Measurements from ENCODE around the gene EIF2S1. TPM values are rescaled to one million over a fixed set of nuclear protein-coding genes. Genes with fewer than 3 reads are reported as not detected.

Gene EIF2S1
- total and polyA plus RNA-seq, 10 donors: 13.9 to 68.6 (median 52.0) TPM

DNA sequence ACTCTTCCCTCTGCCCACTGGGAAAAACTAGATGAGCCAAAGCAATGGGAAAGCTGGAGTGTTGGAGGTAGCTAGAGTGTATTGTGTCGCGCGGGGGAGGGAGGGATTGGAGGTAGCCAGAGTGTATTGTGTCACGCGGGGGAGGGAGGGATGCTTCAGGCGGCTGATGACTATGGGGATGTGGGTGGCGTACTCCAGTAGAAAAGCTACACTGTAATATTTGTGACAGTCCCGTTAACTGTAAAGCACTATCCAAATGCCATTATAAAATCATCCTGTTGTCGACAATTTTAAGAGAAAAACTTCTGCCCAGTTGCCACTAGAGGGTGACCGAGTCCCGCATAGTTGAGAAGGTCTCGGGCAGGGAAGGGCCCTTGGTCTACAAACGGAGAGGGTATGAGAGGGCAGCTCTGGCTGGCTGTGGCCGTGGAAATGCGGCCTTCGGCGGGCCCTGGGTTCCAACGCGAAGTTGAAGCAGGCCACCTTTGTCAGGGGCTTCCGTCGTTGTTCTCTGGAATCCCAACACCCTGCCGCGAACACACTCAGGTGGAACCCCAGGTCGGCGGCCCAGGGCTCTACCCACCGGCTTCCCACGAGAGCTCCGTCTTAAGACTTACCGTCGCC, 67.0 kb downstream of the EIF2S1 start:
- H3K27ac ChIP-seq: no peak overlapping the region
- intact Hi-C loops (cut with DNase I; ENCODE audit: low total_unique reads): loop anchor here (1.0 to 5.0 kb wide), 2 partner anchors 142 to 240 kb away; no protein-coding TSS in a partner anchor
- no peaks in the 10 kb centered on the region for H3K9me3 ChIP-seq
- TF ChIP-seq POLR2AphosphoS5 (IDR thresholded peaks at IDR 0.05) (no peak), POLR2A (IDR thresholded peaks at IDR 0.05) (no peak)
- TF ChIP-seq, protein P1, sequence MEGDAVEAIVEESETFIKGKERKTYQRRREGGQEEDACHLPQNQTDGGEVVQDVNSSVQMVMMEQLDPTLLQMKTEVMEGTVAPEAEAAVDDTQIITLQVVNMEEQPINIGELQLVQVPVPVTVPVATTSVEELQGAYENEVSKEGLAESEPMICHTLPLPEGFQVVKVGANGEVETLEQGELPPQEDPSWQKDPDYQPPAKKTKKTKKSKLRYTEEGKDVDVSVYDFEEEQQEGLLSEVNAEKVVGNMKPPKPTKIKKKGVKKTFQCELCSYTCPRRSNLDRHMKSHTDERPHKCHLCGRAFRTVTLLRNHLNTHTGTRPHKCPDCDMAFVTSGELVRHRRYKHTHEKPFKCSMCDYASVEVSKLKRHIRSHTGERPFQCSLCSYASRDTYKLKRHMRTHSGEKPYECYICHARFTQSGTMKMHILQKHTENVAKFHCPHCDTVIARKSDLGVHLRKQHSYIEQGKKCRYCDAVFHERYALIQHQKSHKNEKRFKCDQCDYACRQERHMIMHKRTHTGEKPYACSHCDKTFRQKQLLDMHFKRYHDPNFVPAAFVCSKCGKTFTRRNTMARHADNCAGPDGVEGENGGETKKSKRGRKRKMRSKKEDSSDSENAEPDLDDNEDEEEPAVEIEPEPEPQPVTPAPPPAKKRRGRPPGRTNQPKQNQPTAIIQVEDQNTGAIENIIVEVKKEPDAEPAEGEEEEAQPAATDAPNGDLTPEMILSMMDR (IDR thresholded peaks at IDR 0.05 in 8 of 11, conservative IDR thresholded peaks at IDR 0.05 in 3 of 11): peak; percentile 35 to 83 (median 73)
- DNase-seq: peak; percentile 88
- peaks cover 0 to 38% (median 2%) of the 10 kb centered on the region in 7 donors for H3K27me3 ChIP-seq (replicated peaks in 1 of 7)
- H3K4me1 ChIP-seq: peaks cover 0 to 9% (median 6%) of the 10 kb centered on the region in 6 donors
- H3K36me3 ChIP-seq: no peaks in the 10 kb centered on the region
- WGBS, 5 donors: 33 to 39% (median 36%) methylated on average over 26 to 30 of the region's 30 CpGs
- H3K4me3 ChIP-seq: no peak overlapping the region

DNA sequence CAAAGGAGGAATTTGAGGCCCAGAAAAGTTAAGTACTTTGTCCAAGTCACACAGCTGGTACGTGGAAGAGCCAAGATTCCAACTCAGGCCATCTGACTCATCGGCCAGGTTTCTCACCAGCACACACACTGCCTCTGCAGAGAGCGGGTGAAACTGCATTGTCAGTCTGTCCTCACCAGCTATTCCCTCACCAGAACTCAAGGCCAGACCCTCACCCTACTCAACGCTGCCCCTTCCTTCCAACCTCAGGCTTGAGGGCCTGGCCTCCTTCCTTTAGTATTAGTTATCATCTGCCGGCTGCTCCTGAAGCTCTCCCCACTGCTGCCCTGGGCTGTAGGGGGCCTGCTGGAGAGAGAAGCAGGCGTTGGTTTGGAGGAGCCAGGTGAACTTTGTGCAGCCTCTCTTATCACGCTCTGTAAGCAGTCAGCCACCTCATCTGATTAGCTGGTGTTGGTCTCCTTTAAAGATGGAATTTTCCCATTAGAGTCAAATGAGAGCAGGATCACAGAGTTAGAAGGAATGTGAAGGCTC, 68.4 kb downstream of the EIF2S1 start:
- peaks cover 0 to 9% (median 6%) of the 10 kb centered on the region in 6 donors for H3K4me1 ChIP-seq
- WGBS, 5 donors: 83 to 92% (median 91%) methylated on average over 7 of the region's 7 CpGs
- H3K36me3 ChIP-seq: no peaks in the 10 kb centered on the region
- no peak overlapping the region for H3K4me3 ChIP-seq
- peaks cover 0 to 35% (median 2%) of the 10 kb centered on the region in 7 donors for H3K27me3 ChIP-seq (replicated peaks in 1 of 7)
- no peak overlapping the region for H3K27ac ChIP-seq
- H3K9me3 ChIP-seq: no peaks in the 10 kb centered on the region
- DNase-seq: no peak
- intact Hi-C loops (cut with DNase I; ENCODE audit: low total_unique reads): loop anchor here (5.0 kb wide), 1 partner anchor 239 kb away; no protein-coding TSS in a partner anchor
- TF ChIP-seq POLR2AphosphoS5 (IDR thresholded peaks at IDR 0.05): no peak
- TF ChIP-seq, protein P1 (IDR thresholded peaks at IDR 0.05 in 8 of 11, conservative IDR thresholded peaks at IDR 0.05 in 3 of 11): no peak
- no peak for TF ChIP-seq POLR2A (IDR thresholded peaks at IDR 0.05)

- Histone ChIP-seq H3K27ac (no peak overlapping the region), H3K27me3 (replicated peaks in 1 of 7) (peaks cover 0 to 24% (median 2%) of the 10 kb centered on the region in 7 donors), H3K4me1 (peaks cover 0 to 9% (median 6%) of the 10 kb centered on the region in 6 donors), H3K36me3 (no peaks in the 10 kb centered on the region), H3K4me3 (no peak overlapping the region), H3K9me3 (no peaks in the 10 kb centered on the region)
- intact Hi-C loops (cut with DNase I; ENCODE audit: low total_unique reads): loop anchor here (5.0 kb wide), 1 partner anchor 238 kb away; no protein-coding TSS in a partner anchor
- DNase-seq: no peak
- 80 to 92% (median 83%) methylated on average over 9 of the region's 9 CpGs for WGBS, 5 donors
- TF ChIP-seq, protein P1 (IDR thresholded peaks at IDR 0.05 in 8 of 11, conservative IDR thresholded peaks at IDR 0.05 in 3 of 11): no peak
- TF ChIP-seq POLR2AphosphoS5 (IDR thresholded peaks at IDR 0.05): no peak
- TF ChIP-seq POLR2A (IDR thresholded peaks at IDR 0.05): no peak
Measured at GRCh38 chr14:67429510-67430205, 69.5 kb downstream of the EIF2S1 start.

All from spleen (tissue), 11 donors.